ENCODE results near the gene CRIP1. TPM values are rescaled to one million over a fixed set of nuclear protein-coding genes. Genes with fewer than 3 reads are reported as not detected.

Gene CRIP1
- total and polyA plus RNA-seq, 2 experiments from 2014 or later = 0.80 to 8.4 TPM

GRCh38 chr14:105502446-105503295 lies 16.0 kb downstream of the CRIP1 start:
- H3F3A ChIP-seq (replicated peaks; ENCODE audit: low read depth) = no peaks in the 10 kb centered on the region
- Mint-ChIP-seq H3K27me3 (ENCODE audit: insufficient read depth, low read depth, poor library complexity) (peaks cover 2% of the 10 kb centered on the region), H3K4me1 (0 out of 3 replicates have a peak, but pooled peaks cover 2% of the 10 kb centered on the region), H3K36me3 (ENCODE audit: low read depth) (no peaks in the 10 kb centered on the region), H3K27ac (no peak overlapping the region), H3K9me3 (no peaks in the 10 kb centered on the region; the same call in 2 of the 3 replicates), H3K4me3 (no peak overlapping the region)
- TF ChIP-seq CTCF (conservative IDR thresholded peaks at IDR 0.05; ENCODE audit: low read depth in 2 of 2) (no peak), REST (IDR thresholded peaks at IDR 0.05; ENCODE audit: unreplicated experiment) (no peak)
- H3K79me2 ChIP-seq (replicated peaks; ENCODE audit: insufficient read depth) = no peaks in the 10 kb centered on the region
- DNase-seq (ENCODE audit: low spot score) (no peak), ATAC-seq (no peak)
- H3K9me2 ChIP-seq (ENCODE audit: insufficient read depth) = no peaks in the 10 kb centered on the region
- H2AFZ ChIP-seq = no peak overlapping the region
- no peaks in the 10 kb centered on the region for H4K20me1 ChIP-seq (replicated peaks; ENCODE audit: insufficient read depth)
- H3K4me3 ChIP-seq = no peak overlapping the region
- H3K27me3 ChIP-seq (ENCODE audit: insufficient read depth) = no peaks in the 10 kb centered on the region
- no peaks in the 10 kb centered on the region for H3K4me1 ChIP-seq (ENCODE audit: insufficient read depth)
- no peak overlapping the region for H3K4me2 ChIP-seq
- no peaks in the 10 kb centered on the region for H3K36me3 ChIP-seq (ENCODE audit: insufficient read depth)
- H3K27ac ChIP-seq (ENCODE audit: low read depth) = no peak overlapping the region

GRCh38 chr14:105503296-105503640 lies 16.6 kb downstream of the CRIP1 start:
- no peaks in the 10 kb centered on the region for H3K9me2 ChIP-seq (ENCODE audit: insufficient read depth)
- ATAC-seq = no peak
- no peak overlapping the region for H3K4me3 Mint-ChIP-seq
- TF ChIP-seq REST (IDR thresholded peaks at IDR 0.05; ENCODE audit: unreplicated experiment) (no peak), NANOG (IDR thresholded peaks at IDR 0.05; ENCODE audit: borderline replicate concordance) (no peak), ZNF114 (CRISPR knock-in tag; IDR thresholded peaks at IDR 0.05) (no peak), ZNF331 (CRISPR knock-in tag; IDR thresholded peaks at IDR 0.05; ENCODE audit: low read depth) (no peak)

More at GRCh38 chr14:105503296-105503640, 16.6 kb downstream of the CRIP1 start:
- Mint-ChIP-seq H3K4me1 (0 out of 3 replicates have a peak, but pooled peaks cover 2% of the 10 kb centered on the region), H3K36me3 (ENCODE audit: low read depth) (no peaks in the 10 kb centered on the region), H3K9me3 (no peaks in the 10 kb centered on the region; the same call in 2 of the 3 replicates), H3K27me3 (ENCODE audit: insufficient read depth, low read depth, poor library complexity) (peaks cover 2% of the 10 kb centered on the region), H3K27ac (no peak overlapping the region)
- no peak overlapping the region for H2AFZ ChIP-seq
- no peaks in the 10 kb centered on the region for H3K36me3 ChIP-seq (ENCODE audit: insufficient read depth)
- no peaks in the 10 kb centered on the region for H3K79me2 ChIP-seq (replicated peaks; ENCODE audit: insufficient read depth)
- no peaks in the 10 kb centered on the region for H3K4me1 ChIP-seq (ENCODE audit: insufficient read depth)
- H4K20me1 ChIP-seq (replicated peaks; ENCODE audit: insufficient read depth) = no peaks in the 10 kb centered on the region
- H3K27ac ChIP-seq (ENCODE audit: low read depth) = no peak overlapping the region
- no peaks in the 10 kb centered on the region for H3F3A ChIP-seq (replicated peaks; ENCODE audit: low read depth)
- H3K4me2 ChIP-seq = no peak overlapping the region
- no peaks in the 10 kb centered on the region for H3K27me3 ChIP-seq (ENCODE audit: insufficient read depth)
- no peak overlapping the region for H3K4me3 ChIP-seq
- DNase-seq (ENCODE audit: low spot score) = no peak

Data from GM23338 (cell line).